Lower leg skin (tissue), 3 donors: Measurements from ENCODE around the gene FAM53B.

Experiments used
- POLR2A ChIP-seq, 2 donors: fragments of 450-650 bp; IDR thresholded peaks; one replicate each; pipeline ENCODE4 v1.6.1; 2016 to 2017; ENCODE audit warnings: antibody characterized with exemption in 2 of 2, mild to moderate bottlenecking in 1 of 2, moderate library complexity in 1 of 2
- TF ChIP-seq, protein P1 (sequence below), 3 donors: fragments of 450-650 bp; IDR thresholded peaks; one replicate each; pipeline ENCODE4 v1.5.1; 2016; ENCODE audit warnings: antibody characterized with exemption in 3 of 3, mild to moderate bottlenecking in 3 of 3, moderate library complexity in 2 of 3

DNA sequence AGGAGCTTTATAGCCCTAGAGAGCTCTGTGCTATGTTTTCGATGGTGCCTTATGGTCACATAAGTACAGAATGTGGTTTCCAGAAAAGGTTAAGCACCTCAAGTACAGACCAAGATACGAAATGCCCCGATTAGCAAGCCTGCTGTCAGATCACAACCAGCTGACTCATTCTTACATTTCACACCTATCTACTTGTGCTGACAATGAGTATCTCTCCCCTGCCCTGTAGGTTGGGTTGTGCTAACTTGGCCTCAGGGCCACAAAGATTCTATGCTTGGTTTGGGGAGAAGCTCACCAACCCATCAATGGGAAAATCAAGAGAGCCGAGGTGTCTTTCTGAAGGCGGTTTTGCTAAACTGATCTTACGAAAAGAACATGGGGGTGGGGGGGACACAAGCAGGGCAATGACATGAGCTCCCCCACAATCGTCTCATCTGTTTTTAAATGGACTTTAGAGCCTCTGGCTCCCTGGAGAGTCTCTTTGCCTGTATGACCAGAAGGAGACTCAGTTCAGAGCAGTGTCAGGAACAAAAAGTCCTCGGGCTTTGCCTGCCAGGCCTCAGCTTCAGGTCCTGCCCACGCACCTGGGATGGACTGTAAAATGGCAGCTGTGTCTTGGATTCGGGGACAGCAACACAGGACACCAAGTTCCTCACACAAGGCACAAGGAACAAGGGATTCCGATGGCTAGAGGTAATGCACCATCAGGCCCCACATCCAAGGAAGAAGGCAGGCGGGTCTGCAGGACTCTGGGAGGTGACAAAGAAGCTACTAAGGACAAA is 55.1 kb downstream of the FAM53B start:
- no peak for TF ChIP-seq POLR2A (IDR thresholded peaks at IDR 0.05)
- TF ChIP-seq, protein P1, sequence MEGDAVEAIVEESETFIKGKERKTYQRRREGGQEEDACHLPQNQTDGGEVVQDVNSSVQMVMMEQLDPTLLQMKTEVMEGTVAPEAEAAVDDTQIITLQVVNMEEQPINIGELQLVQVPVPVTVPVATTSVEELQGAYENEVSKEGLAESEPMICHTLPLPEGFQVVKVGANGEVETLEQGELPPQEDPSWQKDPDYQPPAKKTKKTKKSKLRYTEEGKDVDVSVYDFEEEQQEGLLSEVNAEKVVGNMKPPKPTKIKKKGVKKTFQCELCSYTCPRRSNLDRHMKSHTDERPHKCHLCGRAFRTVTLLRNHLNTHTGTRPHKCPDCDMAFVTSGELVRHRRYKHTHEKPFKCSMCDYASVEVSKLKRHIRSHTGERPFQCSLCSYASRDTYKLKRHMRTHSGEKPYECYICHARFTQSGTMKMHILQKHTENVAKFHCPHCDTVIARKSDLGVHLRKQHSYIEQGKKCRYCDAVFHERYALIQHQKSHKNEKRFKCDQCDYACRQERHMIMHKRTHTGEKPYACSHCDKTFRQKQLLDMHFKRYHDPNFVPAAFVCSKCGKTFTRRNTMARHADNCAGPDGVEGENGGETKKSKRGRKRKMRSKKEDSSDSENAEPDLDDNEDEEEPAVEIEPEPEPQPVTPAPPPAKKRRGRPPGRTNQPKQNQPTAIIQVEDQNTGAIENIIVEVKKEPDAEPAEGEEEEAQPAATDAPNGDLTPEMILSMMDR (IDR thresholded peaks at IDR 0.05) = no peak
